Measurements from ENCODE around the gene INPP5K.

DNA sequence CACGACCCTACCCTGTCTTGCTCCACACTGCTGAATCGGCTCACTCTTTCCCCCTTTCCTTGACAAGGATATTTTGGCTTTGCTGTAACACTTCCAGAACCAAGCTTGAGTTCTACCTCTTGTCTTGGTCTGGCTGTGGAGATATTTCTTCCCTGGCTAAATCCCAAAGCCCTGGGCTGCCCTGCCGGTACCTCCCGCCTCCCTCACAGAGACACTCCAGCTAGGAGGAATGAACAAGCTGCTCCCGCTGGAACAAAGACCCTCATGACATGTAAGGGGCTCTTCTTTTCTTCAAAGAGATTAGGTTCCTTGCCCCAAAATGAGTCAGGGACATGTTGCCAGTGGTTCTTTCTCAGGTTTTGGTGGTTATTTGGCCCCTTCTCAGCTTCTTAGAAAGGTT is 10.8 kb downstream of the INPP5K start:
- no peak for TF ChIP-seq POLR2AphosphoS5 (IDR thresholded peaks at IDR 0.05; ENCODE audit: borderline replicate concordance, low read depth, low read length)
- TF ChIP-seq EZH2 (IDR thresholded peaks at IDR 0.05): no peak

Measured in SK-N-MC (cell line).